C4-2B (cell line): ENCODE data around the gene CKAP2L.

ENCODE experiments used
- H3K27ac ChIP-seq: fragments of 450-650 bp; 2 replicates; pipeline ENCODE4 v1.5.1; 2017
- ZFX ChIP-seq: fragments of 450-650 bp; IDR thresholded peaks from 2 replicates; pipeline ENCODE4 v1.6.1; 2017
- TF ChIP-seq, protein P1 (sequence below): fragments of 450-650 bp; conservative IDR thresholded peaks from 2 replicates; pipeline ENCODE4 v1.5.1; 2017; ENCODE audit warnings: mild to moderate bottlenecking

Gene CKAP2L

DNA sequence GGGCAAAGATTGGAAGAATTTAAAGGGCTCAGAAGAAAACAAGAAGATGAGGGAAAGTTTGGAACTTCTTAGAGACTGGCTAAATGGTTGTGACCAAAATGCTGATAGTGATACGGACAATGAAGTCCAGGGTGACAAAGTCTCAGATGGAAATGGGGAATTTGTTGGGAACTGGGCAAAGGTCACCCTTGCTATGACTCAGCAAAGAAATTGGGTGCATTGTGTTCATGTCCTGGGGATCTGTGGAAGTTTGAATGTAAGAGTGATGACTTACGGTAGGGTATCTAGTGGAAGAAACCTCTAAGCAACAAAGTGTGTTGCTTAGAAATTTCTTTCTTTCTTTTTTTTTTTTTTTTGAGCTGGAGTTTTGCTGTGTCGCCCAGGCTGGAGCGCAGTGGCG lies 25.9 kb upstream of the CKAP2L start:
- no peak for TF ChIP-seq ZFX
- TF ChIP-seq, protein P1, sequence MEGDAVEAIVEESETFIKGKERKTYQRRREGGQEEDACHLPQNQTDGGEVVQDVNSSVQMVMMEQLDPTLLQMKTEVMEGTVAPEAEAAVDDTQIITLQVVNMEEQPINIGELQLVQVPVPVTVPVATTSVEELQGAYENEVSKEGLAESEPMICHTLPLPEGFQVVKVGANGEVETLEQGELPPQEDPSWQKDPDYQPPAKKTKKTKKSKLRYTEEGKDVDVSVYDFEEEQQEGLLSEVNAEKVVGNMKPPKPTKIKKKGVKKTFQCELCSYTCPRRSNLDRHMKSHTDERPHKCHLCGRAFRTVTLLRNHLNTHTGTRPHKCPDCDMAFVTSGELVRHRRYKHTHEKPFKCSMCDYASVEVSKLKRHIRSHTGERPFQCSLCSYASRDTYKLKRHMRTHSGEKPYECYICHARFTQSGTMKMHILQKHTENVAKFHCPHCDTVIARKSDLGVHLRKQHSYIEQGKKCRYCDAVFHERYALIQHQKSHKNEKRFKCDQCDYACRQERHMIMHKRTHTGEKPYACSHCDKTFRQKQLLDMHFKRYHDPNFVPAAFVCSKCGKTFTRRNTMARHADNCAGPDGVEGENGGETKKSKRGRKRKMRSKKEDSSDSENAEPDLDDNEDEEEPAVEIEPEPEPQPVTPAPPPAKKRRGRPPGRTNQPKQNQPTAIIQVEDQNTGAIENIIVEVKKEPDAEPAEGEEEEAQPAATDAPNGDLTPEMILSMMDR, result no peak
- H3K27ac ChIP-seq, result no peak overlapping the region

DNA sequence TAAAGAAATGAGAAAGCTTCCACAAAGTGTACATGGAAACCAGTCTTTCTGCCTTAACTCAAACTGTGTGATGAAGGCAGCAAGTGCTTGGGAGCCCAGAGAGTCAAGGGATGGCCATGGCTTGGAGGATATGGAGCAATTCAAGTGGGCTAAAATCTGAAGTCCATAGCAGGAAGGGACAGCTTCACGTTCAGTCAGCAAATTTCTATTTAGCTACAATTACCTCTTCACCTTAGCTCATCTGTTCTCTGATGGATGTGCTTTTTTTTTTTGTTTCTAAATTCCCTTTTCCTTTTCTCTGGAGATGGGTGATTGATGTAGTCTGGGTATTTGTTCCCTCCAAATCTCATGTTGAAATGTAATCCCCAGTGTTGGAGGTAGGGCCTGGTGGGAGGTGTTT lies 24.8 kb upstream of the CKAP2L start:
- no peak for TF ChIP-seq ZFX
- TF ChIP-seq, protein P1, result no peak
- no peak overlapping the region for H3K27ac ChIP-seq

DNA sequence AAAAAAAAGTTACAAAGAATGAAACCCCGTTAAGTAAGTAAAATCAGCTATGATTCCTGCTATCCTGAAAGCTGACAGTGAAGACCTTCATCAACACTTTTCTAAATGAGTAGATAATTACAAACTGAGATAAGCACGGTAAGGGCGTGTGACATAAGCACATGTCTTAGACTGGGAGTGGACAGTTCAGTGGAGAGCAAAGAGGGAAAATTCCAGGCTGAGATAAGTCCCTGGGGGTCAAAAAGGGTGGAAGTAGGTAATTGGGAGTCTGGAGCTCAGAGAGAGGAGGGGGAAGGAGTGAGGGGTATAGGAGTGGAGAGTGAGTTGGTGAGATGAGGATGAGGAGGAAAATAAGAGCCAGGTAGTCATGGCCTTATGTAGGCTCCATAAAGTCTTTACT lies 24.2 kb upstream of the CKAP2L start:
- no peak overlapping the region for H3K27ac ChIP-seq
- TF ChIP-seq, protein P1, result no peak
- TF ChIP-seq ZFX, result no peak

DNA sequence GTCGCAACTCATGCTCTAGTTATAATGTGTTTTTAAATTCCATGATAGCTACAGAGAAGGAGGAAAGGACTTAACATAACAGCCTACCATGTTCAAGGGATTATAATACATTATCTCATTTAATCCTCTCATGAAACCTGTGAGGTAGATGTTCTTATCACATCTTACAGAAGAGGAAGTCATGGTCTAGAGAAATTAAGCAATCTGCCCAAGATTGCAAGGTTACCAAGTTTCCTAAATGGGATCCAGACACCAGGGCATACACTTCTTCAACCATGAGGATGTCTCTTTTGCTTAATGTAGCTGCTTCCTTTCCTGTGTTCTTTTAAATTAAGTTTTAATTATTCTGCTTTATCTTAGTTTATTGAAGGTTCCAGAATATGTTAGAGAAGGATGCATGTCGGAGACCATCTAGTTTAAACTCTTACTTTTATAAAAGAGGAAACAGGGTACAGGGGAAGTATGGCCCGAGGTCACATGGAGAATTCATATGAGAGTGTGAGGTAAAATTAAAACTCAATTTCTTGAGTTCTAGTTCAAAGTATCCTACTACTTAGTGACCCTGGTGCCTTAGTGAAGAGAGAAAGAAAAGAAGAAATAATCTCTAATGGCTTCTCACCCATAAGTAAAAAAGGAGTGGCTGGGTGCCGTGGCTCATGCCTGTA lies 23.5 kb upstream of the CKAP2L start:
- no peak for TF ChIP-seq ZFX
- TF ChIP-seq, protein P1, result no peak
- H3K27ac ChIP-seq, result no peak overlapping the region

DNA sequence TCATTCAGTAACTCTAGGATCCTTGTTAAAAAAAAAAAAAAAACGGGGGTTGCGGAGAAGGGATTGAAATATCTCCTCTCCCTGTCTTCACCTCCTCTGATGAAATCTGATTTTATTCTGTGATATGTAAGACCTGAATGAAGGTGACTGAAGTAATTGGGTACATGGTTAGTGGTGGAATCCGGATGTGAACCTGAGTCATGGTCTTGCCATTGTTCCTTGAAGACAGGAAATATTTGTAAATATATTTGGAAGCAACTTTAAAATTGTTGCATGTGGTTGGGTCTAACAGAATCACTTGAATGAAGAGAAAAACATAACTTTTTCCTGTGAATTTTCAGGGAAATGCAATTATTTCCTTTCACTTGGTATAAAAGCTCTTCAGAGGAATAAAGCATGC lies 22.9 kb upstream of the CKAP2L start:
- H3K27ac ChIP-seq, result no peak overlapping the region
- no peak for TF ChIP-seq ZFX

DNA sequence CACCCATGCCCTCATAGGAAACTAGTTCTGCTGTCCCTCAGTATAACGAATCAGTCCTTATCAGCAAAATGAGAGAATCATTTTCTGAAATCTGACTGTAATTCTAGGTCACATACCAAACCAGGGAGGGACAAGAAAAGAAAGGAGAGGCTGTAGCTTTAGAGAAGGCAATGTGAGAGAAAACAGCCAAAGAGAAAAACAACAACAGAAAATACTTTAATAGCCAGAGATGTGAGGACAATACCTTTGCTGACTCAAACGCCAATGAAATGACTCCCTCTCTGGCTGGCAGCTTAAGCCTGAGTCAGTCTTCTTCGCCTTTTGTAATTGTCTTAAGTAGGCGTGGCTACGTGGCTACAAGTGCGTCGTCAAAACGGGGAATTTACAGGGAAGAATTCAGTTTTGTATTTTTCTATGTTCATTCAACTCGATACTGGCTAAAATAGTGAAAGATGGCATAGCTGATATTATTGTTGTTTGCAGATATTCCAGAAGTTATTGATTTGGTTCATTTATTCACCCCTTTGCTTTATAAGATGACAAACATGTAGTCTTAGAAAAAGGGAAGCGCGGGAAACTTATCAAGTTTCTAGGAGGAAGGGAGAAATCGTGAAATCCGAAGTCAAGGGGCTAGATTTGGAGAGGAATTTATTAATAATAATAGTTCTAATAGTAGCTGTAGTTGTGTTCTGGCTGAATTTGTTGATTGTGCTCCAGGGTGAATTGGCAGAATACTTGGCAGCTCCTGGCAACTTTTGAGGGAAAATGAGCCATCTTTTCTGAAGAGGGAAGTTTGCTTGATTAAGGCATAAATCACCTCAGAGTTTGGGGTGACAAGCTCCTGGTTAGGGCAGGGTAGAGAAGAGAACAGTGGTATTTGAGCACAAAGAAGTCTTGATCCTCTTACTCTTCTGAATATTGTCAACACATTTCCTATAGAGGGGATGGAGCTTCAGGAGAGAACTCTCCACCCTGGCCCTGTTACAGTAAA lies 20.1 kb upstream of the CKAP2L start, which contains the start of gene IL1A:
TSS of gene IL1A (minus strand) at position 295 of the 991 bp plus-strand sequence. CDS start 723 bp downstream, outside the sequence.
- no peak within 1 kb of the TSS for H3K27ac ChIP-seq
- TF ChIP-seq, protein P1, result no peak
- no peak for TF ChIP-seq ZFX

DNA sequence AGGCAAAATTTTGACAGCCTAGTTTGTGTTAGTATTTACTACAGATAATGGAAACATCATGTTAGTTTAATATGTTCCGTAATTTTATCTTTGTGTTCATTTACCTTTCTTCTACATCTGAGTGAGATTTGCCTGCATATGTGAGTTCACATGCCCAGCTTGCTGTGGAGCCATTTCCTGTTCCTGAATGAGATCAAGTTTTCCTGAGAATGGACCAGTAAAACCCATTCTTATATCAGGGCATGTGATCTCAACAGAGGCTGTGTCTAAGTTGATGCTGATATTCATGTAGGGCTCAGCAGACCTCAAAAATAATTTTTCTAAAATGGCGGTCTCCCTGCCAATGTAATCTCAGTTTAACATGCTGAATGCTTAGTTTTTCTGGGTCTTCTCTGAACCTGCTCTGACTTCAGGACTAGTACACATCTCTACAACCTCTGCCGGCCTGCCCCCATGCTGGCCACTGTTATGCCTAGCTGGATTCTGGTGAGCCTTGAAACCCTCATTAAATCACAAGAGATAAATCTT lies 18.8 kb upstream of the CKAP2L start:
- no peak overlapping the region for H3K27ac ChIP-seq

More for the DNA sequence above, 18.8 kb upstream of the CKAP2L start:
- no peak for TF ChIP-seq ZFX
- TF ChIP-seq, protein P1, result no peak
